ENCODE data around the gene POLR3B.

DNA sequence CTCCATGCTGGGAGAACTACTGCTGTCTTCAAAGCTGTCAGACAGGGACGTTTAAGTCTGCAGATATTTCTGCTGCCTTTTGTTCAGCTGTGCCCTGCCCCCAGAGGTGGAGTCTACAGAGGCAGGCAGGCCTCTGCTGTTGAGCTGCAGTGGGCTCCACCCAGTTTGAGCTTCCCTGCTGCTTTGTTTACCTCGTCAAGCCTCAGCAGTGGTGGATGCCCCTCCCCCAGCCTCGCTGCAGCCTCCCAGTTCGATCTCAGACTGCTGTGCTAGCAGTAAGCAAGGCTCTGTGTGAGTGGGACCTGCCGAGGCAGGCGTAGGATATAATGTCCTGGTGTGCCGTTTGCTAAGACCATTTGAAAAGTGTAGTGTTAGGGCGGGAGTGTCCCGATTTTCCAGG is 193.9 kb downstream of the POLR3B start:
- TF ChIP-seq, protein P1, sequence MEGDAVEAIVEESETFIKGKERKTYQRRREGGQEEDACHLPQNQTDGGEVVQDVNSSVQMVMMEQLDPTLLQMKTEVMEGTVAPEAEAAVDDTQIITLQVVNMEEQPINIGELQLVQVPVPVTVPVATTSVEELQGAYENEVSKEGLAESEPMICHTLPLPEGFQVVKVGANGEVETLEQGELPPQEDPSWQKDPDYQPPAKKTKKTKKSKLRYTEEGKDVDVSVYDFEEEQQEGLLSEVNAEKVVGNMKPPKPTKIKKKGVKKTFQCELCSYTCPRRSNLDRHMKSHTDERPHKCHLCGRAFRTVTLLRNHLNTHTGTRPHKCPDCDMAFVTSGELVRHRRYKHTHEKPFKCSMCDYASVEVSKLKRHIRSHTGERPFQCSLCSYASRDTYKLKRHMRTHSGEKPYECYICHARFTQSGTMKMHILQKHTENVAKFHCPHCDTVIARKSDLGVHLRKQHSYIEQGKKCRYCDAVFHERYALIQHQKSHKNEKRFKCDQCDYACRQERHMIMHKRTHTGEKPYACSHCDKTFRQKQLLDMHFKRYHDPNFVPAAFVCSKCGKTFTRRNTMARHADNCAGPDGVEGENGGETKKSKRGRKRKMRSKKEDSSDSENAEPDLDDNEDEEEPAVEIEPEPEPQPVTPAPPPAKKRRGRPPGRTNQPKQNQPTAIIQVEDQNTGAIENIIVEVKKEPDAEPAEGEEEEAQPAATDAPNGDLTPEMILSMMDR (conservative IDR thresholded peaks at IDR 0.05): no peak
- TF ChIP-seq EZH2 (IDR thresholded peaks at IDR 0.05; ENCODE audit: low read depth): no peak
